HepG2 (cell line): ENCODE results near the gene LHX1. TPM values are rescaled to one million over a fixed set of nuclear protein-coding genes. Genes with fewer than 3 reads are reported as not detected.

Experiments
- ATAC-seq: fragments of 200-7000 bp; cut with Tn5 transposase; 3 replicates; pipeline ENCODE4 v1.9.1; 2020; ENCODE audit warnings: mild to moderate bottlenecking, moderate library complexity
- BruUV-seq: library from RNA; stranded (reverse); fragments of 400-500 nt; replicated peaks from 2 replicates; lab custom pipeline; 2021; lab: Mats Ljungman, UMichigan
- CTCF ChIA-PET: fragments of 300-600 bp; formaldehyde crosslinking; extraction: SDS; loops from one replicate; lab custom pipeline; 2021; ENCODE audit warnings: low total read pairs, inconsistent platforms, low intra/inter-chr PET ratio; lab: Yijun Ruan, JAX
- POLR2A ChIA-PET: fragments of 350-600 bp; sonication (Branson Sonifier 250); formaldehyde crosslinking; loops from one replicate; lab custom pipeline; 2020; ENCODE audit warnings: antibody characterized with exemption, inconsistent platforms; lab: Yijun Ruan, JAX
- DNase-seq: peaks from one replicate; pipeline ENCODE4 v3.0.0-alpha.2; 2015; ENCODE audit warnings: low spot score
- FAIRE-seq: peaks from 3 replicates; lab custom pipeline; 2011; peaks lifted over from hg19 to GRCh38; lab: Jason Lieb, UNC
- H2AFZ ChIP-seq: one replicate; pipeline ENCODE4 v1.6.1; 2011; ENCODE audit warnings: low read length, inconsistent platforms
- H3K27ac ChIP-seq: fragments of 300-600 bp; 3 replicates; pipeline ENCODE4 v1.8.0; 2011; ENCODE audit warnings: mixed run types, mild to moderate bottlenecking, mixed read lengths, low read length, inconsistent platforms; ENCODE audit not compliant: insufficient read depth; ENCODE audit errors: extremely low read length
- H3K27me3 ChIP-seq, 2 experiments: fragments of 200-600 bp in 1 of 2; 2 replicates in 1 of 2; 3 replicates in 1 of 2; pipeline versions ENCODE4 v1.6.0 to v1.8.0; 2011; ENCODE audit warnings: low read length in 2 of 2, mild to moderate bottlenecking in 2 of 2, moderate library complexity in 2 of 2, inconsistent platforms in 1 of 2; ENCODE audit not compliant: insufficient read depth in 2 of 2, control insufficient read depth in 1 of 2
- H3K36me3 ChIP-seq, 2 experiments: fragments of 200-600 bp in 1 of 2; replicated peaks in 1 of 2; 2 replicates in 1 of 2; 3 replicates in 1 of 2; pipeline versions ENCODE4 v1.5.1 to v1.8.0; 2011; ENCODE audit warnings: low read length in 2 of 2, inconsistent platforms in 1 of 2; ENCODE audit not compliant: insufficient read depth in 2 of 2, control insufficient read depth in 1 of 2
- H3K4me1 ChIP-seq: 2 replicates; pipeline ENCODE4 v1.5.1; 2012; ENCODE audit warnings: low read length, inconsistent platforms; ENCODE audit not compliant: insufficient read depth
- H3K4me2 ChIP-seq: 2 replicates; pipeline ENCODE4 v1.6.0; 2011; ENCODE audit warnings: low read depth, low read length, inconsistent platforms
- H3K4me3 ChIP-seq, 3 experiments: fragments of 200-600 bp in 1 of 3; sonication (generic), shearing (Covaris generic) in 1 of 3; replicated peaks in 1 of 3; 2 replicates each; pipeline ENCODE4 v1.5.1; 2011 to 2016; ENCODE audit warnings: low read length in 3 of 3, inconsistent platforms in 2 of 3, low read depth in 2 of 3, mild to moderate bottlenecking in 2 of 3, control low read depth in 1 of 3, mixed read lengths in 1 of 3; ENCODE audit not compliant: insufficient read depth in 1 of 3
- H3K79me2 ChIP-seq: one replicate; pipeline ENCODE4 v1.6.1; 2011; ENCODE audit warnings: low read length, inconsistent platforms; ENCODE audit not compliant: insufficient read depth
- H3K9ac ChIP-seq: 2 replicates; pipeline ENCODE4 v1.6.0; 2011; ENCODE audit warnings: mild to moderate bottlenecking, low read depth, low read length, inconsistent platforms; ENCODE audit not compliant: insufficient read depth
- H3K9me3 ChIP-seq: 2 replicates; pipeline ENCODE4 v1.5.1; 2012; ENCODE audit warnings: mild to moderate bottlenecking, low read length
- H4K20me1 ChIP-seq: 2 replicates; pipeline ENCODE4 v1.6.0; 2011; ENCODE audit warnings: inconsistent platforms, mild to moderate bottlenecking, low read length, moderate library complexity; ENCODE audit not compliant: insufficient read depth
- AKNA ChIP-seq: sonication (generic); formaldehyde crosslinking; IDR thresholded peaks from 2 replicates; pipeline ENCODE4 v1.4.0; 2020; ENCODE audit warnings: missing genetic modification reagents, borderline replicate concordance
- ZBTB37 ChIP-seq: sonication (generic); formaldehyde crosslinking; IDR thresholded peaks from 2 replicates; pipeline ENCODE4 v1.4.0; 2020; ENCODE audit warnings: mild to moderate bottlenecking, missing genetic modification reagents
- ZNF629 ChIP-seq: sonication (generic); formaldehyde crosslinking; conservative IDR thresholded peaks from 2 replicates; pipeline ENCODE4 v1.5.0; 2020; ENCODE audit warnings: missing genetic modification reagents
- ZNF841 ChIP-seq: sonication (generic); formaldehyde crosslinking; IDR thresholded peaks from 2 replicates; pipeline ENCODE4 v1.8.1; 2023; ENCODE audit warnings: missing genetic modification reagents, borderline replicate concordance
- WGBS: methylation state at CpG from one replicate; pipeline ENCODE4 v1.1.6; 2017; ENCODE audit warnings: low lambda C conversion rate; 5-methylcytosine and 5-hydroxymethylcytosine counted together
- in situ Hi-C: cut with HindIII; loops from 2 replicates; pipeline ENCODE4 v1.10.0; 2017; ENCODE audit warnings: low pct_unique_long_range_greater_than_20kb; ENCODE audit not compliant: extremely low pct_ligation_motif_present
- intact Hi-C: fragments of 100-400 bp; cut with micrococcal nuclease; formaldehyde crosslinking; loops from one replicate; pipeline ENCODE4 v1.10.0; 2022; ENCODE audit not compliant: unreplicated experiment
- polyA plus RNA-seq, 8 experiments: library from polyadenylated mRNA; depleted of rRNA in 3 of 8; stranded (reverse) in 7 of 8; unstranded in 1 of 8; fragments of >200 nt; fragmentation: Illumina TruSeq in 4 of 8; extraction: Trizol in 4 of 8; gene quantifications; 2 replicates each; pipeline versions ENCODE4 v1.2.1 to v1.2.3, GENCODE V29; 2011 to 2016; ENCODE audit warnings: low read depth in 4 of 8, missing spikeins in 1 of 8, mixed read lengths in 1 of 8; ENCODE audit not compliant: insufficient read depth in 1 of 8
- total RNA-seq, 5 experiments: library from RNA; depleted of rRNA; stranded (reverse); fragments of >200 nt; fragmentation: Illumina TruSeq; extraction: Trizol; gene quantifications; 2 replicates each; pipeline ENCODE4 v1.2.3, GENCODE V29; 2016; ENCODE audit warnings: low read depth in 1 of 5

LHX1 gene
- total and polyA plus RNA-seq, 2 of the 13 experiments (the other 11 are each of a cell fraction or from before 2014, with no cell fraction given), result not detected

- no peaks in the 10 kb centered on the region for H3K9me3 ChIP-seq
- in situ Hi-C loops, result no loop called here
- WGBS, result 27% methylated on average over 2 of the region's 5 CpGs
- no TSS peak for BruUV-seq
- ChIA-PET CTCF (no interaction called here), POLR2A (no interaction called here)
- DNase-seq (no peak), ATAC-seq (no peak), FAIRE-seq (no peak)
- H3K4me1 ChIP-seq, result no peaks in the 10 kb centered on the region; the same call in 1 of the 2 replicates
- no peaks in the 10 kb centered on the region for H3K36me3 ChIP-seq
- H3K79me2 ChIP-seq, result no peaks in the 10 kb centered on the region
- H2AFZ ChIP-seq, result no peak overlapping the region
- H4K20me1 ChIP-seq, result no peaks in the 10 kb centered on the region
- no peak overlapping the region for H3K9ac ChIP-seq
- H3K4me3 ChIP-seq, result no peak overlapping the region
- TF ChIP-seq AKNA (no peak), ZNF629 (CRISPR knock-in tag) (peak; percentile 60; the same call in 1 of the 2 replicates), ZBTB37 (no peak), ZNF841 (no peak)
- TF ChIP-seq, all 625 proteins: peak for 1
- Histone ChIP-seq H3K27me3 (peaks cover 0 to 10% of the 10 kb centered on the region in 2 experiments; a peak in 1 of 5 replicates), H3K4me2 (no peak overlapping the region), H3K27ac (no peak overlapping the region)
- intact Hi-C loops, result no loop called here
These were observed 26.8 kb upstream of the LHX1 start for GRCh38 chr17:36910513-36910912.
